GM12875 (cell line): ENCODE measurements around the gene CACNA1I.
A peak's percentile ranks its signal among the peaks of the same experiment; 100 is the strongest.

Experiments
- H3K4me3 ChIP-seq: one replicate; pipeline ENCODE4 v1.5.1; 2011; ENCODE audit warnings: low read depth, low read length, control low read depth
- TF ChIP-seq, protein P1 (sequence below): IDR thresholded peaks from 2 replicates; pipeline ENCODE4 v1.5.1; 2011; ENCODE audit warnings: low read depth, mild to moderate bottlenecking, control low read depth, inconsistent platforms, low read length, moderate library complexity, borderline replicate concordance; ENCODE audit not compliant: insufficient read depth

The CACNA1I gene

DNA sequence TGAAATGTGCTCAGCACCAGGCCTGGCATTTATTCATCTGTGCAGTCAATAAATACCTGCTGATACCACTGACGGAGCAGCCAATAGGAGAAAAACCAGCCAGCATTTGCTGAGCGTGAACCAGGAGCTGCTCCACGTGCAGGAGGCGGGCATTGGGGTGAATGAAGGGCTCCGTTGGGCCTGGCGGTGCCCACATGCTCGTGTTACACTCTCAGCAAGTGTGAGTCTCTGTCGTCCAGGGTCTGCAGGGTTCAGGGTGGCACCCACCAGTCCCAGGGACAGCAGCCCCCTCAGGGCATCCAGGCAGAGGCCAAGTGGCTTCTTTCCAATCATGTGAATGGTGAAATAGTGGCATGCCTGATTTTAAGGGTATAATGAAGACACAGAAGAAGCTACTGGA is 33.8 kb upstream of the CACNA1I start:
- TF ChIP-seq, protein P1, sequence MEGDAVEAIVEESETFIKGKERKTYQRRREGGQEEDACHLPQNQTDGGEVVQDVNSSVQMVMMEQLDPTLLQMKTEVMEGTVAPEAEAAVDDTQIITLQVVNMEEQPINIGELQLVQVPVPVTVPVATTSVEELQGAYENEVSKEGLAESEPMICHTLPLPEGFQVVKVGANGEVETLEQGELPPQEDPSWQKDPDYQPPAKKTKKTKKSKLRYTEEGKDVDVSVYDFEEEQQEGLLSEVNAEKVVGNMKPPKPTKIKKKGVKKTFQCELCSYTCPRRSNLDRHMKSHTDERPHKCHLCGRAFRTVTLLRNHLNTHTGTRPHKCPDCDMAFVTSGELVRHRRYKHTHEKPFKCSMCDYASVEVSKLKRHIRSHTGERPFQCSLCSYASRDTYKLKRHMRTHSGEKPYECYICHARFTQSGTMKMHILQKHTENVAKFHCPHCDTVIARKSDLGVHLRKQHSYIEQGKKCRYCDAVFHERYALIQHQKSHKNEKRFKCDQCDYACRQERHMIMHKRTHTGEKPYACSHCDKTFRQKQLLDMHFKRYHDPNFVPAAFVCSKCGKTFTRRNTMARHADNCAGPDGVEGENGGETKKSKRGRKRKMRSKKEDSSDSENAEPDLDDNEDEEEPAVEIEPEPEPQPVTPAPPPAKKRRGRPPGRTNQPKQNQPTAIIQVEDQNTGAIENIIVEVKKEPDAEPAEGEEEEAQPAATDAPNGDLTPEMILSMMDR = no peak
- H3K4me3 ChIP-seq = no peak overlapping the region

DNA sequence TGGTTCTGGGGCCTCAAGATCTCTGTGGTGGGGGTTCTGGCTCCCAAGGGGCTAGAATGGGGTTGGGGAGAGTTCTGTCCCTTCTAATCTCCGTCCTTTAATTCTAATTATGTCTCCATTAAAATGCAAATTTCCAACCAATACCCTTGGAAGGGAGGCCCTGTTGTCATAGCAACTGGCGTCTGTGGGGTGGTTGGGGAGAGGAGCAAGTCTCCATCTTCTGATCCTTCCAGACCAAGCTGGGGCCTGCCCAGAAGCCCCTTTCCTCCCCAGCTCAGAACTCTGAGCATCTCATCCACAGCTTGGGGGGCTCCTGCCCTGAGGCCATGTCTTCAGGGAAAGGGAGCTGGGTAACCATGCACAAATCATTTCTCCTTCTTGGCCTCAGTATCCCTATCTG is 32.6 kb upstream of the CACNA1I start:
- H3K4me3 ChIP-seq = no peak overlapping the region
- TF ChIP-seq, protein P1 = no peak

DNA sequence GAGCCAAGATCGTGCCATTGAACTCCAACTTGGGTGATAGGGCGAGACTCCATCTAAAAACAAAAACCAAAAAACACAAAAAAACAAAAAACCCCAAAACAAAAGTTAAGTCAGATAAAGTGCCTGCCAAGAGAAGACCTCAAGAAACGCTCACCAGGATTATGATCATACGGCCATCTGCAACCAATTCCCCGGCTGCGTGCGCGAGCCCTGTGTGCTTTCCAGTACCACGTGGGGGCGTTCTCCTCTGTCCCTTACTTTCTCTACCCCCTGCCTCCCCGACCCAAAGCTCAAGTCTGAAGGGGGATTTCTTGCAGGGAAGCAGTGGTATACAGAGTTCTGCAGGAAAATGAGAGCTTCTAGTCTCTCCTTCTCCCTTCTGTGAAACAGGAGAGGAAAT is 27.5 kb upstream of the CACNA1I start:
- no peak overlapping the region for H3K4me3 ChIP-seq
- TF ChIP-seq, protein P1 = peak; percentile 52; the same call in 1 of the 2 replicates

DNA sequence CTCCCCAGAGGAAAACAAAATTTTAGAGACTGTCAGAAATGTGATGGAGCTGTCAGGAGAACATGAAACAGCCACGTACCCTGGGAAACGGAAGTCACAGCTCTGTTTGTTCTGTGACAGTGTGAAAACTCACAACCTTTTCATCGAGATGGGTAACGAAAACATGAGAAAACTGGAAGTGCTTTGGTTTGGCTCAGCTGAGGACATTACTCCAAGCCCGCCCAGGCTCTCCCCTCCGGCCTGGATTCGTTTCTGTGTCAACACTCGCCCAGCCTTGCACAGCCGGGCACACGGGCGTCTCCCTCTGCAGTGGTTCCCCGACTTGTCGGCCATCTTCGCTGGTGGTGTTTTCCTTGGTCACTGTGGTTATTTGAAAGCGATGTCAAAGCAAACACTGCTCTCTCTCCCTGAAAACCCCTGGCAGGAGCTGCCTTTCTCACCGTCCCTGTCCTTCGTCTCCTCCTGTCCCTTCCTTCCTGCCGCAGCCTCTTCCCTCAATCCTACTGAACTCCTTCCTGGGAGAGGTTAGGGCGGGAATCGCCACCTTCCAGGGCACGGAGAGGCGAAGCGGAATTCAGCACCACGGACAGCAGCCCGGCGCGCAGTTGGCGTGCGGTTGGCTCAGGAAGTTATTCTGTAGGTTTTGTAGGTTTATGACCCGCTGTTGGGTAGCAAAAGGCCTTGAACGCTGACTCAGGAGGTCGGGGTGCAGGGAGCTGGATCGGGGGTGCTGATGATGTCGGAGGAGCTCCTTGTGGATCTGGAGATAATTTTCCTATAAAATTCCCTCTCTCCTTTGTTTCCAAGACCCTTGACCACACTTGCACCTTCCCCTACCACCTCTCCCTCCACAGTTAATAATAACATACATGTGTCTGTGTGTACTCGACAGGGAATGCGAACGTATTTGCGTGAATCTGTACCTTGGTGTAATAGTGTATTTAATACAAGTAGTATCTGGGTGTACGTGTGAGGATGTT is 24.9 kb upstream of the CACNA1I start:
- TF ChIP-seq, protein P1 = no peak

DNA sequence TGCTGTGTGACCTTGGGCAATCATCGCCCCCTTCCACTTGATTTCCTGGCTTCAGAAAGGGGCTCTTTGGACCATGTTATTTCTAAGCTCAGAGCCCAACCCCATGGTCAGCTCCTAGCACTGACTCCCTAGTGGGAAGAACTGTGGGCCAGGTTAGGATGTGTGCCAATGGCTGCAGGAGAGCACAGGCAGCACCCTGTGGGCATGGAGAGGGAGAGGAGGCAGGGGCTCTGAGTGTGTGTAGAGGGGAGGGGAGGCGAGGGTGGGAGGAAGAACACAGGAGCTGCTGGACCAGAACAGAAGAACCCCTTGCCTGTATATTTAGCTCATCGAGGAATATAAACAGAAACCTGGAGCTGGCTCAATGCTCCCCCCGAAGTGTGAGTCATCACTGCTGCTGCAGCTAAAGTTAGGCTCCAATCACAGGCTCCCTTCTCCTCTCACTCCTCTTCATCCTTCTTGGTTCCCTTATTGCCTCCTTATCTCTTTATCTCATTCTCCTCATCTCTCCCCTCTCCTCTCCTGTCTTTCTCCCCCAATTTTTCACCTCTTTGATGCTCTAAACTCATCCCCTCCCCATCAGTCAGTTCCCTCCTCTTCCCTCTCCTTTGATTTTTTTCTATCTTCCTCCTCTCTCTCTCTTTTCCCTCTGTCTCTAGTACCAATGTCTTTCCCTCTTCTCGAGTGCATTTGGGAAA is 23.5 kb upstream of the CACNA1I start:
- no peak overlapping the region for H3K4me3 ChIP-seq
- TF ChIP-seq, protein P1 = no peak

More for the DNA sequence above, 24.9 kb upstream of the CACNA1I start:
- H3K4me3 ChIP-seq = no peak overlapping the region

DNA sequence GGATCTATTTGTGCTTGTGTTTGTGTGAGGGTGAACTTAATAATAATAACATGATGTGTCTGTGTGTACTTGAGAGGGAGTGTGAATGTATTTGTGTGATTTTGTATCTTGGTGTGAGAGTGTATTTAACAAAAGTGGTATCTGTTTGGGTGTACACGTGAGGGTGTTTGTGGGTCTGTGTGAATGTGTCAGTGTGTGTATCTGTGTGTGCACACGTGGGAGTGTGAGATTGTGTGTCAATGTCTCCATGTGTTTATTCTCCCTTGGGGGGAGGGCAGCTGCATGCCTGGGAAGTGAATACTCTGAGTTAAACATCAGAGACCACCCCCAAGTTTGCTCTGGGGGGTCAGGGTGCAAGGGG is 23.0 kb upstream of the CACNA1I start:
- TF ChIP-seq, protein P1 = no peak
- H3K4me3 ChIP-seq = no peak overlapping the region
